ENCODE data around the gene RILPL1. TPM values are rescaled to one million over a fixed set of nuclear protein-coding genes. Genes with fewer than 3 reads are reported as not detected.
"Not testable (repeated sequence)": the region's sequence is repeated elsewhere in the genome, so short reads cannot be mapped to it uniquely, and the experiment has no call there.

Gene RILPL1
- total and polyA plus RNA-seq, 2 donors, result 6.7 to 26.2 TPM

- no peaks in the 10 kb centered on the region for H3K36me3 ChIP-seq (ENCODE audit: insufficient read depth)
- H3K27ac ChIP-seq (ENCODE audit: low read depth), result no peak overlapping the region
- 51% methylated on average over 3 of the region's 3 CpGs for WGBS
- no peak overlapping the region for H3K4me3 ChIP-seq (ENCODE audit: low read depth, low read length)
- H3K4me1 ChIP-seq (ENCODE audit: insufficient read depth), result no peaks in the 10 kb centered on the region
- no peak for DNase-seq (ENCODE audit: extremely low spot score)
Observed at GRCh38 chr12:123453165-123453564, 80.4 kb downstream of the RILPL1 start.

- not testable (repeated sequence) for H3K4me1 ChIP-seq (ENCODE audit: insufficient read depth); H3K4me3 ChIP-seq (ENCODE audit: low read depth, low read length); DNase-seq (ENCODE audit: extremely low spot score); H3K36me3 ChIP-seq (ENCODE audit: insufficient read depth); H3K27ac ChIP-seq (ENCODE audit: low read depth)
- 90% methylated on average over 1 of the region's 1 CpG for WGBS
Observed at GRCh38 chr12:123452276-123452550, 81.3 kb downstream of the RILPL1 start.

DNA sequence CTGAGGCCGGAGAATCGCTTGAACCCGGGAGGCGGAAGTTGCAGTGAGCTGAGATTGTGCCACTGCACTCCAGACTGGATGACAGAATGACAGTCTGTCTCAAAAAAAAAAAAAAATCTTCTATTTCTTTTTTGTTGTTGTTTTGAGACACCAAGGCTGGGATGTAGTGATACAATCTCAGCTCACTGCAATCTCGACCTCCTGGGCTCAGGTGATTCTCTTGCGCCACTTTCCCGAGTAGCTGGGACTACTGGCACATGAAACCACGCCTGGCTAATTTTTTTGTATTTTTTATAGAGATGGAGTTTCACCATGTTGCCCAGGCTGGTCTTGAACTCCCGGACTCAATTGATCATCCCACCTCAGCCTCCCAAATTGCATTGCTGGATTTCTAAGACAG lies 82.9 kb downstream of the RILPL1 start:
- H3K4me3 ChIP-seq (ENCODE audit: low read depth, low read length), result no peak overlapping the region
- no peak overlapping the region for H3K27ac ChIP-seq (ENCODE audit: low read depth)
- H3K36me3 ChIP-seq (ENCODE audit: insufficient read depth), result no peaks in the 10 kb centered on the region
- no peak for DNase-seq (ENCODE audit: extremely low spot score)
- WGBS, result 92% methylated on average over 9 of the region's 9 CpGs
- no peaks in the 10 kb centered on the region for H3K4me1 ChIP-seq (ENCODE audit: insufficient read depth)

GRCh38 chr12:123449856-123450255 lies 83.7 kb downstream of the RILPL1 start:
- H3K36me3 ChIP-seq (ENCODE audit: insufficient read depth), result no peaks in the 10 kb centered on the region
- H3K4me3 ChIP-seq (ENCODE audit: low read depth, low read length), result no peak overlapping the region
- no peak for DNase-seq (ENCODE audit: extremely low spot score)
- H3K4me1 ChIP-seq (ENCODE audit: insufficient read depth), result no peaks in the 10 kb centered on the region
- H3K27ac ChIP-seq (ENCODE audit: low read depth), result no peak overlapping the region
- 80% methylated on average over 4 of the region's 4 CpGs for WGBS

GRCh38 chr12:123449249-123449733 lies 84.2 kb downstream of the RILPL1 start:
- no peak overlapping the region for H3K27ac ChIP-seq (ENCODE audit: low read depth)
- 83% methylated on average over 2 of the region's 2 CpGs for WGBS
- DNase-seq (ENCODE audit: extremely low spot score), result no peak

GRCh38 chr12:123446333-123446713 lies 87.2 kb downstream of the RILPL1 start:
- 35% methylated on average over 4 of the region's 4 CpGs for WGBS
- Histone ChIP-seq H3K4me1 (ENCODE audit: insufficient read depth) (no peaks in the 10 kb centered on the region), H3K27ac (ENCODE audit: low read depth) (peak overlapping the region; percentile 32), H3K36me3 (ENCODE audit: insufficient read depth) (no peaks in the 10 kb centered on the region), H3K4me3 (ENCODE audit: low read depth, low read length) (no peak overlapping the region)
- no peak for DNase-seq (ENCODE audit: extremely low spot score)

More at GRCh38 chr12:123449249-123449733, 84.2 kb downstream of the RILPL1 start:
- no peak overlapping the region for H3K4me3 ChIP-seq (ENCODE audit: low read depth, low read length)
- no peaks in the 10 kb centered on the region for H3K36me3 ChIP-seq (ENCODE audit: insufficient read depth)
- no peaks in the 10 kb centered on the region for H3K4me1 ChIP-seq (ENCODE audit: insufficient read depth)

GRCh38 chr12:123445388-123446332 lies 87.9 kb downstream of the RILPL1 start:
- H3K36me3 ChIP-seq (ENCODE audit: insufficient read depth), result no peaks in the 10 kb centered on the region
- H3K27ac ChIP-seq (ENCODE audit: low read depth), result no peak overlapping the region
- no peak overlapping the region for H3K4me3 ChIP-seq (ENCODE audit: low read depth, low read length)
- no peaks in the 10 kb centered on the region for H3K4me1 ChIP-seq (ENCODE audit: insufficient read depth)
- WGBS, result 27% methylated on average over 18 of the region's 18 CpGs
- DNase-seq (ENCODE audit: extremely low spot score), result peak; percentile 64

DNA sequence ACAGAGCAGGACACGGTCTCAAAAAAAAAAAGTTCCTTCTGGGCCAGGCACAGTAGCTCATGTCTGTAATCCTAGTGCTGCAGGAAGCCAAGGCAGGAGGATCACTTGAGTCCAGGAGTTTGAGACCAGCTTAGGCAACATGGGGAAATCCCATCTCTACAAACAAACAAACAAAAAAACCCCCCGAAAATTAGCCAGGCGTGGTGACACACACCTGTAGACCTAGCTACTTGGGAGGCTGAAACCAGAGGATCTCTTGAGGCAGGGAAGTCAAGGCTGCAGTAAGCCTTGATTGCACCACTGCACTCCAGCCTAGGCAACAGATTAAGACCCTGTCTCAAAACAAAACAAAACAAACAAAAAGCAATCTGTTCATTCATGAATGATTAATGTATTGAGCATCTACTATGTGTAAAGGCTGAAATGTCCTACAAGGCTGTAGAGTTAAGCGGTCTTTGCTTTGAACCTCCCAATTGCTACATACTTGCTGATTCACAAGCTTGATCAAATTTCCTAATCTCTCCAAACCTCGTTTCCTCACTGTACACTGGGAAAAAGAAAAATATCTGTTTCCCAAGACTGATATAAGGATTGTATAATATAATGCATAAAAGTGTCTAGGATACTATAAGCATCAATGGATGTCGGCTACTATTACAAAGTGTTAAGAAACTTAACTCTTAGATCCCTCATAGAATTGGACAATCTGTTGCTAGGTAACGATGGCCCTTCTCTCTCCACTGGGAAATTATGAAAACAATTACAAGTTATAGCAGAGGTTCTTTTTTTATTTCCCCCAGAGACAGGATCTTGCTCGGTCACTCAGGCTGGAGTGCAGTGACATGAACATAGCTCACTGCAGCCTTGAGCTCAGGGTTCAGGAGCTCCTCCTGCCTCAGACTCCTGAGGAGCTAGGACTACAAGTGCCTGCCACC lies 89.2 kb downstream of the RILPL1 start:
- DNase-seq (ENCODE audit: extremely low spot score), result no peak
- H3K27ac ChIP-seq (ENCODE audit: low read depth), result no peak overlapping the region
- H3K4me1 ChIP-seq (ENCODE audit: insufficient read depth), result no peaks in the 10 kb centered on the region
- H3K36me3 ChIP-seq (ENCODE audit: insufficient read depth), result no peaks in the 10 kb centered on the region
- H3K4me3 ChIP-seq (ENCODE audit: low read depth, low read length), result no peak overlapping the region
- 76% methylated on average over 8 of the region's 8 CpGs for WGBS

GRCh38 chr12:123442774-123443173 lies 90.7 kb downstream of the RILPL1 start:
- DNase-seq (ENCODE audit: extremely low spot score), result no peak
- H3K4me3 ChIP-seq (ENCODE audit: low read depth, low read length), result no peak overlapping the region
- 66% methylated on average over 4 of the region's 4 CpGs for WGBS
- no peaks in the 10 kb centered on the region for H3K4me1 ChIP-seq (ENCODE audit: insufficient read depth)
- no peaks in the 10 kb centered on the region for H3K36me3 ChIP-seq (ENCODE audit: insufficient read depth)
- H3K27ac ChIP-seq (ENCODE audit: low read depth), result no peak overlapping the region

GRCh38 chr12:123441523-123442164 lies 91.9 kb downstream of the RILPL1 start:
- 83% methylated on average over 13 of the region's 13 CpGs for WGBS

DNA sequence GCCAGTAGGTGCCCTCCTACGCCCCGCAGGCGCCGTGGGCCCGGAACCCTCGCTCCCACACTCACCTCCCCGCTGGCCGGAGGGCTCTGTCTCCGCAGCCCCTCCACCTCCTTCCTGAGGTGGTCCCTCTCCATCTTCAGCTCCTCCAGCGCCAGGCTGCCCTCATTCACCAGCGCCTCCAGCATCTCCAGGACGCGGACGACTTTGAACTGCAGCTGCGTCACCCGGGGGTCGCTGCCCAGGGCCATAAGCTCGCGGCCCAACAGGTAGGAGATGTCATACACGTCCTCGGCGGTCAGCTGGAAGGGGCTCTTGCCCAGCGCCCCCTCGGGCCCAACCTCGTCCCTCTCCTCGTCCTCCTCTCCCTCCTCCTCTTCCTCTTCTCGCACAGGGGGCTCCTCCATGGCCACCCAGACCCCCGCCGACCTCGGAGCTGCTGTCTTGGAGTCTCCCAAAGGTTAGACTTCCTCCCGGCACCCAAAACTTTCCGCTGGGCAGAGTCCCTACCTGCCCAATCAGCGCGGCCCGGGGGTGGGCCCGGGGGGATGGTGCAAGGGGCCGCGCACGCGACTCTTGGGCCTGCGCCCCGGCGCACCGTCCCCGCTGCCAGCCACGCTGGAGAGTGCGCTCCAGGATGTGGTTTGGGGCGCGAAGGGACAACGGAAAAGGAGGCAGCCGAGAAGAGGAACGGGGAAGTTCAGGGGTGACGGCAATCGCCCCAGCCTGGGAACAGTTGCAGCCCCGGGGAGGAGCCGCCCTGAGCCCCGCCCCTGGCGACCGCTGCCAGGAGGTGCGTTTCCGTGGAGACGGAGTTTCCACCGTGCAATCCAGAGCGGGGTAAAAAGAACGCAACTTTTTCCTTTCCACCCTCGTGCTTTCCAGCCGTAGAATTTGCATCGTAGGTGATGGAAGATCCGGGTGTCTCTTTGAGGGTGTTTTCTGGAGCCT lies 97.2 kb downstream of the RILPL1 start, which contains the start of gene RILPL2:
Gene RILPL2 (minus strand): TSS at position 668 of the 948 bp plus-strand sequence. CDS start 264 bp downstream, at position 404.
- peak within 1 kb of the TSS; percentile 28 for H3K27ac ChIP-seq (ENCODE audit: low read depth)
- peak; percentile 18 for DNase-seq (ENCODE audit: extremely low spot score)
- under 1% methylated on average over 69 of the region's 69 CpGs for whole genome bisulfite sequencing
- H3K4me3 ChIP-seq (ENCODE audit: low read depth, low read length), result peak within 1 kb of the TSS; percentile 85
- H3K4me1 ChIP-seq (ENCODE audit: insufficient read depth), result no peaks in the 10 kb centered on the region
- no peaks in the 10 kb centered on the region for H3K36me3 ChIP-seq (ENCODE audit: insufficient read depth)

More at GRCh38 chr12:123441523-123442164, 91.9 kb downstream of the RILPL1 start:
- Histone ChIP-seq H3K4me3 (ENCODE audit: low read depth, low read length) (no peak overlapping the region), H3K4me1 (ENCODE audit: insufficient read depth) (no peaks in the 10 kb centered on the region), H3K27ac (ENCODE audit: low read depth) (no peak overlapping the region), H3K36me3 (ENCODE audit: insufficient read depth) (no peaks in the 10 kb centered on the region)
- no peak for DNase-seq (ENCODE audit: extremely low spot score)

DNA sequence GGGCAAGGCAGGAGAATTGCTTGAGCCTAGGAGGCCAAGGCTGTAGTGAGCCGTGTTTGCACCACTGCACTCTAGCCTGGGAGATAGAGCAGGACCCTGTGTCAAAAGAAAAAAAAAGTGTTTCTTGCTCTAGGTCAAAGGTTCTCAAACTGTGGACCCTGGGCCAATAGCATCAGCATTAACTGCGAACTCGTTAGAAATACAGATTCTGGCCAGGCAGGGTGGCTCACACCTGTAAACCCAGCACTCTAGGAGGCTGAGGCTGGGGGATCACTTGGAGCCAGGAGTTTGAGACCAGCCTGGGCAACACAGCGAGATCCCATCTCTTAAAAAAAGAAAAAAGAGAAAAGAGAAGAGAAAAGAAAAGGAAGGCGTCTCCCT lies 97.9 kb downstream of the RILPL1 start:
- Histone ChIP-seq H3K36me3 (ENCODE audit: insufficient read depth) (no peaks in the 10 kb centered on the region), H3K4me1 (ENCODE audit: insufficient read depth) (no peaks in the 10 kb centered on the region), H3K4me3 (ENCODE audit: low read depth, low read length) (peak overlapping the region; percentile 85), H3K27ac (ENCODE audit: low read depth) (no peak overlapping the region)
- DNase-seq (ENCODE audit: extremely low spot score), result no peak
- WGBS, result 55% methylated on average over 5 of the region's 5 CpGs

Measured in urinary bladder (tissue), 4 donors.